H1 (cell line): ENCODE results near the gene MAN2C1.

Experiments used
- ASH2L ChIP-seq: fragments of 200-600, 300-600 bp; sonication (generic); IDR thresholded peaks from one replicate; pipeline ENCODE4 v1.7.1; 2017; ENCODE audit warnings: low read length
- BRCA1 ChIP-seq: IDR thresholded peaks from 2 replicates; pipeline ENCODE4 v1.6.1; 2012; ENCODE audit warnings: low read depth, low read length, improper control_type of control experiment
- CTCF ChIP-seq, 3 experiments: IDR thresholded peaks; 1 replicate in 2 of 3; 2 replicates in 1 of 3; pipeline versions ENCODE4 v1.5.1 to v1.6.1; 2011; ENCODE audit warnings: low read length in 3 of 3, mild to moderate bottlenecking in 3 of 3, inconsistent platforms in 2 of 3, low read depth in 1 of 3, moderate library complexity in 1 of 3; ENCODE audit not compliant: insufficient read depth in 1 of 3; ENCODE audit errors: control extremely low read depth in 1 of 3
- EP300 ChIP-seq, 2 experiments: IDR thresholded peaks; 1 replicate in 1 of 2; 2 replicates in 1 of 2; pipeline ENCODE4 v1.6.1; 2011 to 2012; ENCODE audit warnings: low read depth in 2 of 2, low read length in 2 of 2, mild to moderate bottlenecking in 2 of 2, borderline replicate concordance in 1 of 2, inconsistent platforms in 1 of 2, moderate library complexity in 1 of 2
- HDAC6 ChIP-seq: IDR thresholded peaks from one replicate; pipeline ENCODE4 v1.7.1; 2012; ENCODE audit warnings: low read depth, mild to moderate bottlenecking, inconsistent platforms, low read length, moderate library complexity
- JUN ChIP-seq: IDR thresholded peaks from 2 replicates; pipeline ENCODE4 v1.6.1; 2011; ENCODE audit warnings: low read depth, mild to moderate bottlenecking, improper control_type of control experiment, low read length
- MAFK ChIP-seq: IDR thresholded peaks from 2 replicates; pipeline ENCODE4 v1.6.1; 2012; ENCODE audit warnings: low read depth, mild to moderate bottlenecking, improper control_type of control experiment, low read length
- POLR2A ChIP-seq, 2 experiments: IDR thresholded peaks; 1 replicate in 1 of 2; 2 replicates in 1 of 2; pipeline ENCODE4 v1.6.1; 2011; ENCODE audit warnings: low read depth in 2 of 2, low read length in 2 of 2, mild to moderate bottlenecking in 2 of 2; ENCODE audit errors: control extremely low read depth in 1 of 2
- RAD21 ChIP-seq, 2 experiments: IDR thresholded peaks in 1 of 2; conservative IDR thresholded peaks in 1 of 2; 2 replicates each; pipeline ENCODE4 v1.6.1; 2011; ENCODE audit warnings: low read depth in 2 of 2, low read length in 2 of 2, improper control_type of control experiment in 1 of 2, inconsistent platforms in 1 of 2, mild to moderate bottlenecking in 1 of 2, moderate library complexity in 1 of 2
- SP1 ChIP-seq: IDR thresholded peaks from 2 replicates; pipeline ENCODE4 v1.6.1; 2011; ENCODE audit warnings: low read depth, low read length

DNA sequence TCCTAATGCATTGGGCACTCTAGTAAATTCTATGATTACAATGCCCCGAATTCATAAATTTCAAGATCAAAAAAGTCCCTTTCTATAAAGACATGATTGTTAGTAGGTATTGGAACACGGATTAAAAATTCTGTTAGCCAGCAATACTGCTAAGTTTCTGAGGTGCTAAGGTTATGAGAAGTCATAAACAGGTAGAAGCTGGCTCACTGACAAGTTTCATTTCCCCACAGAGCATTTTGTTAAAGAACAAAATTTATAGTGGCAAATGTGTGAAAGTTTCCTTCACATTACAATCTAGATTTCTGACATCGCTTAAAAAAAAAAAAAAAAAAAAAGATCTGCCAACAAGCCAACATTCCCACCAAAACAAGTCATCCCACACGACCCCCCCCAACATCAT, 12.4 kb upstream of the MAN2C1 start:
- no peak for TF ChIP-seq CTCF (IDR thresholded peaks at IDR 0.05; ENCODE audit: control extremely low read depth in 1 of 3, insufficient read depth in 1 of 3, low read depth in 1 of 3, low read length in 3 of 3)
- no peak for TF ChIP-seq POLR2A (IDR thresholded peaks at IDR 0.05; ENCODE audit: control extremely low read depth in 1 of 2, low read depth in 2 of 2, low read length in 2 of 2)
- TF ChIP-seq MAFK, result no peak
- TF ChIP-seq EP300 (IDR thresholded peaks at IDR 0.05; ENCODE audit: borderline replicate concordance in 1 of 2, low read depth in 2 of 2, low read length in 2 of 2), result no peak
- no peak for TF ChIP-seq RAD21 (IDR thresholded peaks at IDR 0.05 in 1 of 2, conservative IDR thresholded peaks at IDR 0.05 in 1 of 2; ENCODE audit: low read depth in 2 of 2, low read length in 2 of 2)
- no peak for TF ChIP-seq JUN
- TF ChIP-seq ASH2L, result no peak
- no peak for TF ChIP-seq SP1
- no peak for TF ChIP-seq BRCA1
- no peak for TF ChIP-seq HDAC6
